Astrocyte (in vitro differentiated cells and primary cell): ENCODE results near the gene APOB.

Experiments used
- CTCF ChIP-seq: IDR thresholded peaks from 2 replicates; pipeline ENCODE4 v1.5.1; 2011; ENCODE audit warnings: low read depth, mild to moderate bottlenecking, inconsistent platforms, low read length, moderate library complexity; ENCODE audit not compliant: insufficient read depth
- EZH2 ChIP-seq: IDR thresholded peaks from 2 replicates; pipeline ENCODE4 v1.6.1; 2012; ENCODE audit warnings: mild to moderate bottlenecking, low read length, inconsistent platforms; ENCODE audit not compliant: insufficient read depth

DNA sequence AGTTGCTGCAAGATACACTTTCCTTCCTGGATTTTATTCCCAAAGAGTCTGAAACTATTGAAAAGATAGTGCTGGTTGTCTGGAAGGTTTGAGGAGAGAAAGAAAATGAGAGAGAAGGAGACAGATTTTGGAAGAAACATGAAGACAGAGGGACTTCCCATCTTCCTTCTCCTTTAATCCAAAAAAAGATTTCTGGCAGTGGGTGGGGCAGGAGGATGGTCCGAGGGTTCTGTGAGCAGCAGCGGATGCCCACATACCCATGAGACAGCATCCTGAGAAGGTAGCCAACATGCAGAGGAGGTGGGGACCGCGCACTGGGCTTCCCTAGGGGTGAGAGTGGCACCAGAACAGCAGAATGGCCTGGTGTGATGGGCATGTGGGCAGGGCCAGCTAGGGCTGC, 84.6 kb downstream of the APOB start:
- no peak for TF ChIP-seq CTCF
- TF ChIP-seq EZH2 = no peak
